GM23248 (cell line): Measurements from ENCODE around the gene OAF.

Experiments
- EZH2 ChIP-seq: fragments of 200-600 bp; sonication (generic); IDR thresholded peaks from 2 replicates; pipeline ENCODE4 v1.6.1; 2018; ENCODE audit warnings: antibody characterized with exemption, mild to moderate bottlenecking; ENCODE audit not compliant: insufficient read depth, poor library complexity, severe bottlenecking
- EZH2phosphoT487 ChIP-seq: fragments of 200-600 bp; sonication (generic); IDR thresholded peaks from 2 replicates; pipeline ENCODE4 v1.6.1; 2018; ENCODE audit warnings: antibody characterized with exemption, moderate library complexity, mild to moderate bottlenecking, low read depth; ENCODE audit not compliant: insufficient read depth

DNA sequence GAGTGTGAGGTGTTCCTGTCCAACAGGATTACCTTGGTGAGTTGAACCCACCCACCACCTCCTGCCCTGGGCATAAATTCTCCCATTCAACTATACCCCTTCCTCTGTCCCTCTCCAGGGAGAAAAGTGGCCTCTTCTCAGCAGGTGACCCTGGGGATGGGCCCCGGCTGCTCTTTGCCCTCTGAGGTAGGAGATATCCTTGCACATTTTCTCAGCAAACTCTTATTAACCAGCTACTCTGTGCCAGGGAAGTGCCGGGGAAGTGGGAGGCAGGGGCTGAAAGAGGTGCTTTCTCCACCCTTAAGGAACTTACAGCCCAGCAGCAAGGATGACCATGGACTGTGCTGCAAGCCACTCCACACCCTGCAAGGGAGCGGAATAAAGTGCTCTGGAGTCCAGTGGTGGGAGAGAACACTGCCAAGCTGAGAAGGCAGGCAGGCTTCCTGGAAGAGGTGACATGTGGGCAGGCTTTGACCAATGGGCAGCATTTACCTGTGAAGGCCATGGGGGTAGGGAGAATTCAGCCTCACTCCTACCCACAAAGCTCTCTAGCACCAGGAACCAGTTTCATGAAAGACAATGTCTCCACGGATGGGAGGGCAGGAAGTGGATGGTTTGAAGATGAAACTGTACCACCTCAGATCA, 21.9 kb upstream of the OAF start:
- TF ChIP-seq EZH2, result no peak
- TF ChIP-seq EZH2phosphoT487, result no peak
